ENCODE measurements around the gene LHPP. TPM values are rescaled to one million over a fixed set of nuclear protein-coding genes. Genes with fewer than 3 reads are reported as not detected.

Gene LHPP
- total RNA-seq: 4.8 and 5.3 TPM in 2 replicates

GRCh38 chr10:124461642-124462347, at the start of gene LHPP:
TSS of gene LHPP (plus strand) at chr10:124461823. CDS start at chr10:124461863, 40 bp downstream.

GRCh38 chr10:124418726-124419501, 42.7 kb upstream of the LHPP start, which contains the start of gene OAT:
TSS of gene OAT (minus strand) at chr10:124418923. CDS start at chr10:124412171, 6,752 bp downstream.

GRCh38 chr10:124450012-124450782, 11.4 kb upstream of the LHPP start, which contains the start of gene NKX1-2:
TSS of gene NKX1-2 (minus strand) at chr10:124450035. CDS start at chr10:124449943, 92 bp downstream.

Other genes starting within 250 kb of the LHPP start
- gene OAT, start 42.9 kb upstream of the LHPP start, total RNA-seq: 143 and 159 TPM in 2 replicates
- not detected in 2 replicates for gene NKX1-2, start 11.8 kb upstream of the LHPP start, total RNA-seq